ENCODE results near the gene CIT.

DNA sequence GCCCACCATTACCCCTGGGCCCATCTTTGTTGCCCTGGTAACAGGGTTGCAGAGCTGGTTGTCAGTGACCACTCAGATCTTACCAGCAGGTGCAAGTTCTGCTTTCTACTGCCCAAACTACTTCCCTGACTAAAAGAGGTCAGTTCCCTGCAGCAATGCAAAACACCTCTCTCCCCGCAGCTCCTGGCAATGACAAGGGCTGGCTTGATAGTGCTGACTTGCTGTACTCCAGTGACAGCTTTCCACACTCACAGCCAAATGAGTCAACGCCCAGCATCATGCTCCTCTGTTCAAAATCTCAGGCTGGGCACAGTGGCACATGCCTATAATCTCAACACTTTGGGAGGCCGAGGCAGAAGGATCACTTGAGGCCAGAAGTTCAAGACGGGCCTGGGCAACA is 90.6 kb downstream of the CIT start:
- TF ChIP-seq CTCF (IDR thresholded peaks at IDR 0.05) (no peak), POLR2A (IDR thresholded peaks at IDR 0.05) (no peak), POLR2AphosphoS5 (IDR thresholded peaks at IDR 0.05; ENCODE audit: insufficient read depth in 1 of 2, low read depth in 1 of 2) (no peak)

Measured in vagina (tissue), 2 donors.